NCI-H187 (cell line): Measurements from ENCODE around the gene MTPN.

Source experiments
- DNase-seq, 2 experiments: peaks; one replicate each; lab custom pipeline; 2025; lab: John Stamatoyannopoulos, UW

Gene MTPN

GRCh38 chr7:135924302-135924701, 52.9 kb downstream of the MTPN start:
- DNase-seq: no peak

- no peak for DNase-seq
These were observed 54.9 kb downstream of the MTPN start for GRCh38 chr7:135922263-135922662.

- DNase-seq: no peak
These were observed 56.7 kb downstream of the MTPN start for GRCh38 chr7:135920478-135920877.

GRCh38 chr7:135919071-135919841, 57.9 kb downstream of the MTPN start:
- DNase-seq: peak; percentile 28 to 49

GRCh38 chr7:135918134-135918533, 59.0 kb downstream of the MTPN start:
- DNase-seq: no peak

- DNase-seq: no peak
These were observed 59.4 kb downstream of the MTPN start for GRCh38 chr7:135917721-135918120.

- DNase-seq: no peak
These were observed 62.8 kb downstream of the MTPN start for GRCh38 chr7:135914346-135914745.

GRCh38 chr7:135913404-135913803, 63.8 kb downstream of the MTPN start:
- no peak for DNase-seq

GRCh38 chr7:135911099-135911498, 66.1 kb downstream of the MTPN start:
- DNase-seq: no peak

GRCh38 chr7:135910393-135911036, 66.6 kb downstream of the MTPN start:
- no peak for DNase-seq

GRCh38 chr7:135905858-135906257, 71.3 kb downstream of the MTPN start:
- DNase-seq: no peak

- no peak for DNase-seq
These were observed 71.8 kb downstream of the MTPN start for GRCh38 chr7:135905355-135905754.

- no peak for DNase-seq
These were observed 72.9 kb downstream of the MTPN start for GRCh38 chr7:135904282-135904681.

- DNase-seq: no peak
These were observed 75.3 kb downstream of the MTPN start for GRCh38 chr7:135901585-135902540.

- no peak for DNase-seq
These were observed 77.1 kb downstream of the MTPN start for GRCh38 chr7:135900065-135900546.

- DNase-seq: no peak
These were observed 77.6 kb downstream of the MTPN start for GRCh38 chr7:135899458-135900064.

GRCh38 chr7:135898226-135898625, 78.9 kb downstream of the MTPN start:
- DNase-seq: no peak

- DNase-seq: no peak
These were observed 82.3 kb downstream of the MTPN start for GRCh38 chr7:135894816-135895215.

- DNase-seq: no peak
These were observed 87.3 kb downstream of the MTPN start for GRCh38 chr7:135889823-135890222.

GRCh38 chr7:135888740-135889139, 88.4 kb downstream of the MTPN start:
- DNase-seq: no peak

GRCh38 chr7:135886345-135887132, 90.6 kb downstream of the MTPN start:
- no peak for DNase-seq
